ENCODE data around the gene HBS1L.

- TF ChIP-seq, protein P1, sequence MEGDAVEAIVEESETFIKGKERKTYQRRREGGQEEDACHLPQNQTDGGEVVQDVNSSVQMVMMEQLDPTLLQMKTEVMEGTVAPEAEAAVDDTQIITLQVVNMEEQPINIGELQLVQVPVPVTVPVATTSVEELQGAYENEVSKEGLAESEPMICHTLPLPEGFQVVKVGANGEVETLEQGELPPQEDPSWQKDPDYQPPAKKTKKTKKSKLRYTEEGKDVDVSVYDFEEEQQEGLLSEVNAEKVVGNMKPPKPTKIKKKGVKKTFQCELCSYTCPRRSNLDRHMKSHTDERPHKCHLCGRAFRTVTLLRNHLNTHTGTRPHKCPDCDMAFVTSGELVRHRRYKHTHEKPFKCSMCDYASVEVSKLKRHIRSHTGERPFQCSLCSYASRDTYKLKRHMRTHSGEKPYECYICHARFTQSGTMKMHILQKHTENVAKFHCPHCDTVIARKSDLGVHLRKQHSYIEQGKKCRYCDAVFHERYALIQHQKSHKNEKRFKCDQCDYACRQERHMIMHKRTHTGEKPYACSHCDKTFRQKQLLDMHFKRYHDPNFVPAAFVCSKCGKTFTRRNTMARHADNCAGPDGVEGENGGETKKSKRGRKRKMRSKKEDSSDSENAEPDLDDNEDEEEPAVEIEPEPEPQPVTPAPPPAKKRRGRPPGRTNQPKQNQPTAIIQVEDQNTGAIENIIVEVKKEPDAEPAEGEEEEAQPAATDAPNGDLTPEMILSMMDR (conservative IDR thresholded peaks at IDR 0.05; ENCODE audit: low read length), result no peak
- TF ChIP-seq EZH2phosphoT487 (IDR thresholded peaks at IDR 0.05; ENCODE audit: borderline replicate concordance, low read depth, low read length), result no peak
Observed at GRCh38 chr6:135053406-135053805, 1.2 kb downstream of the HBS1L start.
